ENCODE results near the gene ZDHHC22.

The ZDHHC22 gene

DNA sequence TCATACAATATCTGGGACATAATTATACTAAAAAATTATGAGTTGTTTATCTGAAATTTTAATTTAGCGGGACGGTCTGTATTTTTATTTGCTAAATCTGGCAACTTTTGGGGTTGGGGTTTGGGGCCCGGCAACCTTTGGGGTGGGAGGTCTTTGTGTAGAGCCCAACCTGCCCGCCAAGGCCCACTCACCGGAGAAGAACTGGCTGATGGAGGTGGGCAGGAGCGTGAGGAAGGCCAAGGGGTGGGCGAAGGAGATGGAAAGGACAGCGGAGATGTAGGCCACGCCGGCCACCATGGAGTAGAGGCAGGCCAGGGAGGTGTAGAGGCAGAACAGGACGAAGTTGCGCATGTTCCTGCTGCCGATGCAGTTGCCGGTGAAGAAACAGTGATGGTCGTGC, 2.6 kb downstream of the ZDHHC22 start:
- intact Hi-C loops (cut with DNase I): no loop called here
- DNase-seq: no peak

DNA sequence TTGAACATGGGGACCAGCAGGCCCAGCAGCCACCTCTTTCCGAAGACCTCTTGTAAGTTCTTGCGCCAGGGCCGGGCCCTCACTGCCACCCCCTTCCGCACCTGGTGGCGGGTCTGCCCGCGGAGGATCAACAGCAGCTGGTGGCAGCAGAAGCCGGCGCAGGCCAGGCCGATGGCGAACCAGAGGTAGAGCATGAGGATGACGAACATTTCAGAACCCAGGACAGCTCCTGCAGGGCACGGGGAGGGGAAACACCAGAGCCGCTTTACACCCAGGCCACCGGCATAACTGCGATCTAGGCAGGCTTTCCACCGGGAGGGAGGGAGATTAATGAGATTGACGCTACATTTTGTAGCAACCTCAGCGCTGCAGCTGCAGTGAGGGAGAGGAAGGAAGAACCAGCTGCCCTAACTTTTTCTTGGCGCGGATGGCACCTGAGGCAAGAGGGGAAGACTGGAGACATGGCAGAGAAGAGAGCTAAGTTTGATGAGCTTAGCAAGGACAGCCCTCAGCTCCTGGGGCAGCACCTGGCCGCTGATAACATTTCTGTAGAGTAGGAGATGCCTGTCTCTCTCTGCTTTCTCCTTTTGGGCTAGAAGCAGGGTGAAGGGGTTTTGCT, 7.8 kb downstream of the ZDHHC22 start:
- intact Hi-C loops (cut with DNase I): no loop called here
- peak in 10 of 42 donors; percentile 36 to 82 (median 46) for DNase-seq

DNA sequence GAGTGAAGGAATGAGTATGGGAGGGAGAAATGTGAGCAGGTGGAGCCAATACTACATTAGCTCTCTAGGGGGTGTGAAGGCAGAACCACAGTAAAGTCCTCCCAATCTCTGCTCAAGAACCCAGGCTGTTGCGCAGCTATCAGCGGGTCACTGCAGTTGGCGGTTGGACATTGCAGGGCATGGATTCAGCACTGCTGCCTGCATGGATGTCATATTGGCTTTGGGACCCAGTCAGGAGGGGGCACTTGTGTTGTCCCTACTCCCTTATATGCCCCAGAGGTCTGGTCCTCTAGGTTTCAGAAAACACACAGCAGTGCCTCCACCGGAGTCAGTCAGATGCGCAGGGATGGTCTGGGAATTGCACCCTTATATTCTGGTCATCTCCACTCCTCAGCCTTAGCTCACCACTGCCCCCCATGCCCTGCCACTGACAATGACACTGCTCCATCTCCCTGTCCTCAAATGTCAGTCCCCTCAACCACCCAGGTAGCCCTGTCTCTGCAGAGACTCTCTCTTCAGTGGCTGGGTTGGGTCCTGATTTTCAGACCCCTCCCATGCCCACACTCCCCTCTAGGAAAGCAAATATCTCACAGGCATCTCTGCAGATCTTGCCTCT, 9.6 kb downstream of the ZDHHC22 start:
- peak in 2 of 42 donors; percentile 13 to 31 for DNase-seq
- intact Hi-C loops (cut with DNase I): no loop called here

DNA sequence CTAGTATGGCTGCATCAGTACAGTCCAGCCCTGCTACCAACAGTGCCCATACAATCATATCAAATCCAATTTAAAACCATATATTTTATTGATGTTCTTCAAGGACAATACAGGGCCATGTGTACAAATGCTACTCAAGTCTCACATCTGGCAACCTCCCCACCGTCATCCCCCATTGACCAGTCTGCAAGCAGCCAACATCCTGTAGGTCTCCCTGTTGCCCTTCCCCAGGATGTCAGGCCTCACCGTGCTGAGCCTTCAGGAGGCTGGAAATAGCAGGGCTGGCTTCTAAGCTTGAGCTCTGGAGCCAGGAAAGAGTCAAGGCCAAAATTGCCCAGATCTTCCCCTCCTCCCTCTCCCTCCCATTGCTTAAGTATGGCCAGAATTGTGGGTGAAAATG, 10.4 kb downstream of the ZDHHC22 start:
- intact Hi-C loops (cut with DNase I): no loop called here
- DNase-seq: peak in 2 of 42 donors; percentile 7 to 12

DNA sequence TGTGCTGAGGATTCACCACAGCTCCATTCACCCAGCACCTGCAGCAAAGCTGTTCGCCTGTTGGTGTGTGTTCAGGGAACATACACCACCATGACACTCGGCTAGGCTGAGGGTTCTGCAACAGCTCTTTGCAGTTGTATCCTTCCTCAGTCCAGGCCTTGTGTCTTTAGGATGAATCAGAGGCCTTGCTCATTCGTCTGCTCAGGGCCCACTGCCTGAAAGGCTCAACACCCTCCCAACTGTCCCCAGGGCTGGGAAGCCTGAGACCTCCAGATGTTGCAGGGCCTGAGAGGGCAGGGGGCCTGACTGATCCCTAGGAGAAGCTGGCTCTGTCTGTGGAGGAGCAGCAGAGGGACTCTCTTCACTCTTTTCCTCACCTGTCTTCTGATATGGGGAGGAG, 11.2 kb downstream of the ZDHHC22 start:
- intact Hi-C loops (cut with DNase I): no loop called here
- DNase-seq: peak in 2 of 42 donors; percentile 9 to 18

DNA sequence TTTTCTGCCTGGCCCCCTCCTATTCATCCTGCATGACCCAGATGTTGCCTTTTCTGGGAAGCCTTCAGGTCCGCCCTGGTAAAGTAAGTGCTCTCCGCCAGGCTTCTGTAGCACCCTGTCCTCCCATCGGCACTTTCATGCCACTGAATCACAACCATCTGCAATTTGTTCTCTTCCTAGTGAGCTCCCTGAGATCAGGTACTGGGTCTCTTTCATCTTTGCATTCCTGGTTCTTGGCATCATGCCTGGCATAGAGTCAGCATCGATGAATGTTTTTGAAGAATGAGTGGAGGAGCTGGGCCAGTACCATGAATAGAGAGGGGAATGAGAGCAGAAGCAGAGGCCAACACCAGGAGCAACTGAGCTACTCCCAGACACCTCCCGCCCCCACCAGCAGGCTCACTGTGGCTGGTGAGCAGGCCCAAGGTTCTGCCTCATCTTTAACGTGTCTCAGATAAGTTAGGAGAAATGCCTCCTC, 13.1 kb downstream of the ZDHHC22 start:
- DNase-seq: peak in 16 of 42 donors; percentile 21 to 66 (median 43)
- intact Hi-C loops (cut with DNase I): no loop called here

DNA sequence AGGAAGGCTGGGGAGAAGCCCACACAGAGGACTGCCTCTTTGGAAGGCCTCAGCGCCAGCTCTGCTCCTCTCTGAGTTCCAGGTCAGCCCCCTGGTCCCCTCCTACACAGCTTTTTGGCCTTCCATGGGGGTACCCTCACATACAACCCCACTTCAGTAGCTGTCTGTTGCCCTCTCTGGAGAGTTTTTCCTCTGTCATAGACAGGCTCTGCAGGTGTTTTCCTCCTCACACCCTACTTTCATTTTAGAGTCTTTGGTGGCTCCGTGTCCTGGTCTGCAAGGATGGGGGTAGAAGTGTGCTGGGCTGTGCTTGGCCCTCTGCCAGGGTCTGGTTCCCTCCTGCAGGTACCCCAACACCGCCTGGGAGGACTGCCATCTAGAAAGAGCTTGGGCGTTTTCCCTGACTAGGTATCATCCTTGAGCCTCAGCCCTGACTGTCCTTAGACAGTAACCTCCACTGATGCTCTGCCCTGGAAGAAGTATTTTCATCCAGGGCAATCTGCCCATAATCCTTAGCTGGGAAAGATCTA, 15.1 kb downstream of the ZDHHC22 start:
- peak in 2 of 42 donors; percentile 15 to 29 for DNase-seq
- intact Hi-C loops (cut with DNase I): no loop called here

DNA sequence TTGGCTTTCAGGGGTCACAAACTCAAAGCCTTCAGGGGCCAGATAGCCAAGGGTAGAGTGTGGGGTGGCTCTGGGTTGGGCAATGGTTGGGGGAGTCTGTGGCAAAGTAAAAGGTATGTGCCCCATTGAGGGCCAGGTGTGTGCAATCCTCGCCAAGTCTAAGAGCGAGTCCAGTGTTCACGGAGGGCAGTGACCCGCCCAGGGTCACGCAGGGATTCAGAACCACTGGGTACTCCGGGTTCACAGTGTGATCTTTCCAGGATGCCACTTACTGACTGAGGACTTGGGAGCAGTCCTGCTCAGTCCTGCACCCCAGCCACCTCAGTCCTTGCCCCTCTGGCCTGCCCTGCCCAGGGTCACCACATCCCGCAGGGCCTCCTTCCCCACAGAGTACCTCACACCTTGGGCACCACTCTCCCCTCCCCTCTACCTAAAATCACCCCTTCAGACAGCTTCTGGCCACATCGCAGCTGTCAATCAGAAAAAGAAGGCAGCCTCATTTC, 15.7 kb downstream of the ZDHHC22 start:
- DNase-seq: peak in 2 of 42 donors; percentile 16 to 19
- intact Hi-C loops (cut with DNase I): no loop called here

DNA sequence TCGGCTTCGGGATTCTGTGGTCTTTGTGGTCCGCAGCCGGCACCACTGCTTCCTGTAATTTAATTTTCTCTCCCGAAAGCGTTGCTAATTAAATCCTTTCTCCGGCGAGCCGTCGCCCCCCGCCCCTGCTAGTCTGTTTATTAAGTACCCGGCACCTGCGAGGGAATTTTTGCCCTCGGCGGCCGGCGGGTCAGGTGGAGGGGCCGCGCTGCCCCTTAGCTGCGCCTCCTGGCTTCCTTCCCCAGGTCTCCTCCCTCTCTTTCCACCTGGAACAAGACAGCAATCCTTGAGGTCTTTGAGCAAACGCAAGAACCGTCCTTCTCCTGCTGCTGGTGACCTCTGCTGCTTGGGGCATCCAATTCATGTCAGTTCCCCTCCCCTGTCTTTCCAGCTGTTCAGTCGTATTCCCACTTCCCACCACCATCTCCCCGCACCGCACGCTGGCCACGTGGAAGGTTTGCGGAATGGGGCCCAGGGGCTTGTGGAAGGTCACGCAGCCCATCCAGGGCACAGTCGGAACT, 16.2 kb downstream of the ZDHHC22 start:
- intact Hi-C loops (cut with DNase I): no loop called here
- DNase-seq: peak in 1 of 42 donors; percentile 35

DNA sequence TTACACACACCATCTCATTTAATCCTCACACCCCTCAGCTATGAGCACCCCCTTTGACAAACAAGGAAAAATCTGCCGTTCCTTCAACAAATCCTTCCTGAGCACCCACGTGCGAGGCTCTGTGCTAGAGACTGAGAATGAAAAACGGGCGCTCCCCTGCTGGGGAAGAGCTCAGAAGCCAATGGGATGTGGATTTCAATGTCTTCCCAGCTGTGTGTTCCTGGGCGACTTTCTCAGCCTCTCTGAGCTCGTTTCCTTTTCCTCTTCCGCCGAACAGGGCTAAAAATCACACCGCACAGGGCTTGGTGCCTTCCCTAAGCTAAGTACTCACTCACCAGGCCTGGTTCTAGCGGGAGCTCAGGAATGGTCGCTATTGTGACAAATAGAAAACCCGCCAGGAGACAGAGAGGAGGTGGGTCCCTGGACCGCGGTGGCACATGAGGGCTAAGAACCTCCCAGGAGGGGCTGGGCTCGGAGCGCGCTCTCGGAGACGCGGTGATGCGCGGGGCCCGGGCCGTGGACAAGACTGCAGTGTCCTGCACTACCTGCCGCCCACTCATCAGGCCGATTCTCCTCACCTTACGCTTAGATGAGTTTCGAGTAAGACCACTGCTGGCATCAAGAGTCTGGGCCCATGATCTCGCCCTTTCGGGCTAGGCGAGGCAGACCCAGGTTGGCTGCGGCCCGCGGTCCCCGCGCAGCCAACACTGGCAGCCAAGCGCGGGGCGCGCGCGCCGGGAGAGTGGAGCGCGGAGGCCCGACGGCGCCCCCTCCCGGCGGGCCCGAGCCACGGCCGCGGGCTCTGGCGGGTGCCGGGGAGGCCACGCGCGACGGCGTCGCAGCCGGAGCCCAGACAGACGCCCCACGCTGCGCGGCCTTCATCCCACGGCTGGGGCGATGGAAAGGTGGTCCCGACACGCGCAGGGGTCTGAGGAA, 17.0 kb downstream of the ZDHHC22 start:
- intact Hi-C loops (cut with DNase I): no loop called here

DNA sequence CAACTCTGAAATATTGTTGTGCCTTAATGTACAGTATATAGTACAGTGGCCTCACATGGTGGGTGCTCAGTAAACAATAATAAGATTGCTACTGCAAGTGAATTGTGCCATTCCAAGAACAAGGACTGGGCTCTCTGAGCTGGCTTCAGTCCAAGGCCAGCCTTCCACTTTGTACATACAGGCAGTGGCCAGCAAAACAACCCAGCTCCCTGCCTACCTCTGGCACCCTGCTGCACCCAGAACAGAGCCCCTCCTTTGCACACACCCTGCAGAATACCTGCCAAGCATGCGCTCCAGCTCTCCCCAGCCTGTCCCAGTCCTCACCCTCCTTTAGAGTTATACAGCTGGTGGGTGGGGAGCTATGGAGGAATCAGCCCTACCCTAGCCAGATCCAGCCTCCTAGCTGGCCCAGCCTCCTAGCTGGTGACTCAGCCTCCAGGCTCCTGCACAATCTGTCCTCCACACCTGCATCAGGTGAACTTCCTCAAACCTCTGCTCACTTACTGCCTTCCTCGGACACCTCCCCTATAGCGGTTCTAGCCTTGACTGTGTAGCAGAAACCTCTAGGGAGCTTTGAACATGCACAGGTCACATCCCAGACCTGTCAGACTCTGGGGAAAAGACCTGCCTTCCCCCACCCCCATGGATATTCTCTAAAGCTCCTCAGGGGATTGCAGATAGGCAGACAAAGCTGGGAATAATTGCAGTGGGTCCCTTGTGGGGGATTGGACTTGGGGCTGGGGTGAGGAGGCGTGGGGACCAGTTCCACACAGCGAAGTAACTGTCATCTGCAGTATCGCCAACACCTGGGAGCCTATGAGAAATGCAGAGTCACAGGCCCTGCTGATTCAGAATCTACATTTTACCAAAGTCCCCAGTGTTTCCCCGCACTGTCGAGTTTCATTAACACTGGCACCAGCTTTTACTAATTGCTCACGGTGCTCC, 17.9 kb downstream of the ZDHHC22 start:
- DNase-seq: peak; percentile 61 to 94 (median 77)
- intact Hi-C loops (cut with DNase I): no loop called here

More for the DNA sequence above, 17.0 kb downstream of the ZDHHC22 start:
- peak; percentile 40 to 88 (median 76) for DNase-seq

DNA sequence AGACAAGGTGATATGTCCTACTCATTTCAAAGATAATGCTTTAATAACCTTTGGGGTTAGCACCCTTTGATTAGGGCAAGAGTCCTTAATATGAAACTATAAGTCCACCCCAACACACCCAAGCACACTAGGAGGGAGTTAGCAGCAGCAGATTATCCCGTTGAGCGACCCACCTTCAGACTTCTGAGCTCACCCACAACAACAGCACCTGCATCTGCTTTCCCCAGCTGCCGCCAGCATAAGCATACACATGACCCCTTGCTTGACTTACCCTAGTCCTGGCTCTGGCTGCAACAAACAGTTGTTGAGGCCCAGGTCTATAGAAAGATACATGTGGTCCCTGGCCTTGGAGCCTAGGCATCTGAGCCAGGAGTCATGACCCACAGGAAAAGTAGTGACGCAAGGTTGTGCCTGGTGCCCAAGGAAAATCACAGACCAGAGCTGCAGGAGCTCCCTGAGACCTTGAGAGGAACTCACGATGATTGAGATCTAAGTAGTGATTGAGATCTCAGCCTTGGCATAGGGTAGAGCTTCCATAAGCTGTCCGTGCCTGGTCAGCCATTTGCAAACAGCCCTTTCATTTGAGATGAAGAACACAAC, 19.0 kb downstream of the ZDHHC22 start:
- peak in 2 of 42 donors; percentile 4 to 31 for DNase-seq
- intact Hi-C loops (cut with DNase I): no loop called here

DNA sequence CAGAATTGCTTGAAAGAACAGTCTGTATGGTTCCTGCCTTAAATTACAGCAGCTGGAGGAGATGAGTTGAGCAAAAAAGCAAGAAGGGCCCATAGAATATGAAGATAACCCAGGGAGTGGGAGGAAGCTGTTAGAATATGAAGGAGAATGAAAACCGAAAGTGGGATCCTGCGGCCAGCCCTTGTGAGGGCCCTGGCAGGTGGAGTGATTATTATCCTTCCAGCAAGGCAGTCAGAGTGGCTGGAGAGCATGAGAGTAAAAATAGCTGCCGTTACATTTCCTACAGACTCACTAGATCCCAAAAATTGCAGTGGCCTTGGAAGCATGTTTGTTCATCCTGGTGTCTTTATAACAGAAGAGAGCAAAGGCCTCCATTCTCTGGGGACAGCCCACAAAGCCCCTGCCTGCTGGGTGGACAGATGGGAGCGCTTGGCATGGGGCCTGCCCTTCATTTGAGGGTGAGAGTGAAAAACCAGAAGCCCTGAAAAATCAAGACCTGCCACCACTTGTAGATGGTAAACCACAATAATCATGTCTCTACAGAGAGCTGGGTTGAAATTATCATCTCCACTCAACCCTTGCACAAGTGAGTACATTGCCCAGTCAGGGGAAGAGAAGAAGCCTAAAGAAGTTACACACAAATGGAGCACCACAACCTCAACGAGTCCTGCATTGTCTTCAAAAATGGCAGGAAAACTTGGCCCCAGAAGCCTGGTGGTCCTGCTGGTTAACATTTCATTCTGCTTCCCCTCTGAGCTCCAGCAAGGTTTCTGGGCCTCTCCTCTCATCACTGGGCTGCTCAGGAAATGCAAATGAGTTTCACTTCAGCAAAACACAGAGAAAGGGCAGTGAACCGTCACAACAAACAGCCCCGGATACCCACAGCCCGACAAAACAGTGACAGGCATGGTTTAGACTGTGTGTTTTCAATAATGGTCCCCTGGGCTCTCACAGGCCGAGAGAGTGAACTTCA, 20.5 kb downstream of the ZDHHC22 start:
- intact Hi-C loops (cut with DNase I): no loop called here
- peak in 39 of 42 donors; percentile 37 to 86 (median 66) for DNase-seq

DNA sequence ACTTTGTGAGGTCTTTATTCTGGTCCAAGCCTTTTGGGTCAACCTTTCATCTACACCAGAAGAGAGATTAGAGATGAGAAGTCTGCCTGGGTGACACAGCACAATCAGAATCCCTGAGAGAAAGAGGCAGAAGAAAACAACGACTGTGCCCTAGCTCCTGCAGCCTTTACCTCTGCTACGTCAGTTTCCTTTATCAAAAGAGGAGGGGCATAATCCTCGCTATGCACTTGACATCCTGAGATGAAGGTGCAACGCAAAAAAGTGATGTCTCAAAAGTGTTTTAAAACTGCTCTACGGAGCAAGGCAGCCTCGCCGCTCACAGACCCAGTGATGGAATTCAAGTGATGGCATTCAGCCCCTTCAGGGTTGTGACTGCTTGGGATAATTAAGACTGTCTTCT, 21.7 kb downstream of the ZDHHC22 start:
- peak in 1 of 42 donors; percentile 15 for DNase-seq
- intact Hi-C loops (cut with DNase I): no loop called here

DNA sequence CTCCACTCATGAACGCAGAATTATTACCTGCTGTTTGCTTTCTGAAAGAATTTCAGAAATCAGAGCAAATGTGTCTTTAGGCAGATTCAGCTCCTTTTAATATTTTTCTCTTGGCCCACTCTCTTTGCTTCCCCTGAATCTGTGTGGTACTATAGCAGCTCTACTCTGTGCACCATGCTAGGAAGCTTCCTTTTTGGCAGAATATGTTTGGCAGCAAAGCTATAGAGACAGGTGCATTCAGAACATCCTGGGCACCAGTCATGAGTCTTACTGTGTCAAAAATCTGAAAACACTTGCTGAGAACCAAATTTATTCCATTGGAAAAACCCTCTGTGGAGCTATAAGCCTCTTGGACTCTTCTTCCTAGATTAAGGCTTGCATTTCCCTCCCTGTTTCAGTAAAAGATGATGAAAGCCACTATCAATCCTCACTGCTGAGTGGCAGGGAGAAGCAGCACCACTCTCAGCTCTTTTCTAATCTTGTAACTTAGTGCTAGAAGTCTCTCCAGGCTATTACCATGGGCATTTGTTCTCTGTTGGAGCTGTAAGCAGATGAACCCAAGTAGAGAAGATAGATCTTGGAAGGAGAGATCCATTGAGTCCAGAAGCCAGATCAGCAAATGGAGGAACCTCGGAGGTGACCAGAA, 25.3 kb downstream of the ZDHHC22 start:
- intact Hi-C loops (cut with DNase I): no loop called here
- no peak for DNase-seq

DNA sequence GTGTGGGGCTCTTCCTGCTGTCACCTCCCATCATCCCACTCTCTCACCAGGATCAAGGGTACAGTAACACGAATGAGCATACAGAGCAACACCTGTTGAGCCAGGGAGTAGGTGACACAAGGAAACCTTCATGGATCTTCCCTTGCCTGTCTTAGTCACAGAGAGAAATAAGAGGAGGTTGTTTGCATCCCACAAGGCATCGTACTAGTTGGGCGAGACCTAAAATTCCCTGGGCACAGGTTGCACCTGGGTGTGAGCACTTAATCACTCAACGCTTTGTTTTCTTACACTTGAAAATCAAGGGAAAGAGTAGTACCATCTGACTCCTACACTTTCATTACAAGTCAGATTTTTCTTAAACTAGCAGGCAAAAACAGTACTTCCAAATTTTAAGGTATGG, 27.0 kb downstream of the ZDHHC22 start:
- intact Hi-C loops (cut with DNase I): no loop called here
- peak in 26 of 42 donors; percentile 35 to 88 (median 62) for DNase-seq

All from head of caudate nucleus (tissue), 42 donors.